Measurements from ENCODE around the gene RIMKLB. TPM values are rescaled to one million over a fixed set of nuclear protein-coding genes. Genes with fewer than 3 reads are reported as not detected.
A peak's percentile ranks its signal among the peaks of the same experiment; 100 is the strongest.

RIMKLB gene
- total and polyA plus RNA-seq, 2 of the 8 experiments (the other 6 are each of a cell fraction or from before 2014, with no cell fraction given): 37.8 to 78.2 TPM

DNA sequence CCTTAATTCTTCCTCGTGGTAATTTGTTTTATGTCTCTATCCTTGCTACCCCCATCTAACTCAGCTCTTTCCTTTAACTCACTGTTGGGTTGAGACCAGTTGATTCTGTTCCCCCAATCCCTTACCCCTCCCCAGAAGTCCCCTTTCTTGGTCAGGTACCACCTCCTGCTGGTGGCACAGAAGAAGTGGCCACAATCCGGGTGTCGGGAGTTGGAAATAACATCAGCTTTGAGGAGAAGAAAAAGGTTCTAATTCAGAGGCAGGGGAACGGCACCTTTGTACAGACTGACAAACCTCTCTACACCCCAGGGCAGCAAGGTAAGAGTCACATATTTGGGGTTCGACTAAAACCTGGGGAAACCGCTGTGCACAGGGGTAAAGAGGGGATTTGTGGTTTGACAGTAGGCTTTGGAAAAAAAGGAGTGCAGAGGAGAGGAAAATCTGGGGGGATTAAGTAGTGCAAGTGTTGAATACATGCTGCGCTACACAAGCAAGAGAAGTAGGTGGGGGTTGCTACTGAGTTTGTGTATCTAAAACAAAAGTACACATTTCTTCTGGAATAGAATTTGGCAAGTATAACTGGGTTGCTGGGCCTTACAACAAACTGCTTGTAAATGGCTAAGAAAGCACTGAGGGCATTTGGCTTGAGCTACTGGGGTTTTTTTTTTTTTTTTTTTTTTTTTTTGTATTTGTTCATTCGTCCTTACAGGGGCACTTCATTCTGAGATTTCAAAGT lies 125.9 kb downstream of the RIMKLB start (continued):
- peak; percentile 99 to 100 for TF ChIP-seq RAD21 (IDR thresholded peaks at IDR 0.05 in 1 of 2, conservative IDR thresholded peaks at IDR 0.05 in 1 of 2; ENCODE audit: low read depth in 2 of 2, low read length in 2 of 2)
- TF ChIP-seq CHD2 (IDR thresholded peaks at IDR 0.05; ENCODE audit: low read length): no peak
- no peak for TF ChIP-seq FOSL1 (IDR thresholded peaks at IDR 0.05; ENCODE audit: insufficient read depth, low read depth, low read length)
- TF ChIP-seq YY1 (IDR thresholded peaks at IDR 0.05; ENCODE audit: low read depth, low read length): peak; percentile 52; the same call in 1 of the 2 replicates
- TF ChIP-seq BCL11A (IDR thresholded peaks at IDR 0.05; ENCODE audit: low read depth in 2 of 2, low read length in 2 of 2): no peak

Data from H1 (cell line).